T follicular helper cell (primary cell): ENCODE data around the gene EPGN.

Source experiments
- DNase-seq: peaks from one replicate; pipeline ENCODE4 v3.0.0-alpha.2; 2020; ENCODE audit warnings: low read depth
- total RNA-seq, 2 experiments: gene quantifications; one replicate each; lab custom pipeline; 2026; lab: John Stamatoyannopoulos, UW

Gene EPGN, protein sequence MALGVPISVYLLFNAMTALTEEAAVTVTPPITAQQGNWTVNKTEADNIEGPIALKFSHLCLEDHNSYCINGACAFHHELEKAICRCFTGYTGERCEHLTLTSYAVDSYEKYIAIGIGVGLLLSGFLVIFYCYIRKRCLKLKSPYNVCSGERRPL
- total RNA-seq: 0.09 to 0.12 reads per million in 2 experiments

- DNase-seq: no peak
These were observed at the start of gene EPGN for GRCh38 chr4:74308215-74308614. EPGN (plus strand) TSS chr4:74308470; CDS start chr4:74308534, 64 bp downstream.

GRCh38 chr4:74258963-74259362 is 49.3 kb upstream of the EPGN start:
- no peak for DNase-seq

DNA sequence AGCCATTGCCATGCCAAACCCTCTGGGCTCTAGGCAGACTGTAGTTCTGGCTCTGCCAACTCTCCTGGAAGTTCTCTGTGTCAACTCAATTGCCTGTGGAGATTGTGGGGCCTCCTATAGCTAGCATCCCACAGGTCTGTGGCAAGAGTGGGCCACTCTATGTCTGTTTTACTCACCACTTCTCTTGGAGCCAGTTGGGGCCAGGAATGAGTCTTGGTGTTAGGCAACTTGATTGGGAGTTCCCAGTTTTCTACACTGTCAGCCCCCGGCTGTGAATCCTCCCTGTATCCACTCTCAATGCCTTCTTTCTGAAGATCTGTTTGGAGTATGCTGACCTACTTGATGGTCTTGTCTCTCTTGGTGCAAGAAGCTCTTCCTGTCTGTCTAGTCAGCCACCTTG is 48.2 kb upstream of the EPGN start:
- DNase-seq: no peak

GRCh38 chr4:74262522-74262921 is 45.7 kb upstream of the EPGN start:
- DNase-seq: no peak

GRCh38 chr4:74263551-74263950 is 44.7 kb upstream of the EPGN start:
- no peak for DNase-seq

DNA sequence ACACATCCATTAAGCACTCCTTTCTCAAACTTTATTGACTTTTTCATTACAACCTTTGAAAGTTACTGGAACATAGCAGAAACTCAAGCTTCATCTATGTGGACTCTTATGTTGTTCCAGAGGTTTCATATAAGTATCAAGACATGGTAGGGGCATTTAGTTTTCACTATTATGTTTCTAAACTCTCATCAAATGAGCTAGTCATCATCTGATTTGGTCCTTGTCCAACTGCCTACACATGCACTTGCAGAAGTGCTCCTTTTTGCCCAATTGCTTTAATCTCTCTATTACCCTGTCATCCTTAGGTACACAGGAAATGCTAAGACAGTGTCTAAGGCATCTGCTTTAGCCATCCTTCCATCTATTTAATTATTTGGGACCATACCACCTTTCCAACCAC is 42.2 kb upstream of the EPGN start:
- no peak for DNase-seq

DNA sequence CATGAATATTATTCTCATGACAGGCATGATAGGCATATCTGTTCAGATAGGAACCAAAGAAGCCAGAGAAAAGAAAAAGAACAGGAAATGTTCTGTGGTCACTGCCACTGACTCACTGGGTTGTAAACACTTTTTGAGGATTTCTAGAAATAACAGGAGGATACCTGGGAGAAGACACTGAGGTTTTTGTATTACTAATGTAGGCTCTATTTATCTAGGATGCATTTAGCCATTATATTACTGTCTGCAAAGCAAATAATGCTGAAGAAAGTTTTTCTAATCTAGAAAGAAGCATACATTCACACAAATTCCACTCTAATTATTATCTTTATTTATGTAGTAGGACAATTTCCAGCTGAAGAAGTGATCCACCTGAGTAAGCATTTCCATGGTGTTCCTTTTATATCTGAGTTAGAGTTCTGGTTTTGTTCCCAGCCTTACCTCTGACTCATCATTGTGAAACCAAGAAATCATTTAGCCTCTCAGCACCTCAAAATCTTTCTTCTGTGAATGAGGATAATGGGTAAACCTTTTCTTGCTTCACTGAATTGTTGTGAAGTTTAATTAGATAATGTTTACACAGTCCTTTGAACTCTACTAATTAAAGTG is 40.2 kb upstream of the EPGN start:
- DNase-seq: no peak

DNA sequence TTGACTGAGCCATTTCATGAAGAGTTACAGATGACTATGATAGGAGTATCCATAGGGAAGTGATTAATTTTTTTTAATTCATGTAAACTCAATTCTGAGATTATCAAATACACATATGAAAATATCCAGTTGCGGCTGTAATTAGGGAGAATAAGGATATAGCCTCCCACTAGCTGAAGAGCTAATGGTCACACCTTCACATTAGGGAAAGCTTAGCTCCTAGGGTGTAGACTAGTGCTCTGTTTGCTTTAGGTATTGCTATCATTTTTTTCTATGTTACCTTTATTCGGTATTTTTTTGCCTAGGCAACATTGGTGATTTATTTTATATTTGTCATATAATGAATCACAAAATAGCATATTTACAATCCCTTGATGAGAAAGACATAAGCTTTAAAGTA is 39.6 kb upstream of the EPGN start:
- DNase-seq: no peak

DNA sequence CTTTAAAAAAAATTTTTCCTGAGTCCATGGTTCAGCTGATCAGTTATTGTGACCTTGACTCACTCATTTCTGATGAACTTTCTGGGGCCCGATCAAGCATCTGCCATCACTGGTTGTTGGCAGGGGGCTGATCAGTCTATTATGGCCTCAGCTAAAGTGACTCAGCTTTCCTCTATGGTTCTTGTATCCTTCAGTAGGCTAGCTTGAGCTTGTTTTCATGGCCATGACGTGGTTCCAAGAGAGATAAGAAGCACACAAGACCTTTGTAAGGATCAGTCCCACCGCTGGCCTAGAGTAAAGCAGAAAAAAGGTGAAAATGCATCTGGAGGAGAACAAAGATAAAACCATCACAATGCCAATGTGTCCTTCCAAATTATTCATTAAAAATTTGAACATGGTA is 29.8 kb upstream of the EPGN start:
- DNase-seq: no peak

- DNase-seq: no peak
These were observed 28.6 kb upstream of the EPGN start for GRCh38 chr4:74279716-74280115.

- DNase-seq: no peak
These were observed 25.3 kb upstream of the EPGN start for GRCh38 chr4:74282926-74283325.

- no peak for DNase-seq
These were observed 24.7 kb upstream of the EPGN start for GRCh38 chr4:74283614-74284013.

- DNase-seq: no peak
These were observed 24.2 kb upstream of the EPGN start for GRCh38 chr4:74284053-74284452.

- no peak for DNase-seq
These were observed 21.1 kb upstream of the EPGN start for GRCh38 chr4:74287164-74287563.

- DNase-seq: no peak
These were observed 20.5 kb upstream of the EPGN start for GRCh38 chr4:74287791-74288190.

- no peak for DNase-seq
These were observed 16.8 kb upstream of the EPGN start for GRCh38 chr4:74291471-74291870.

- DNase-seq: no peak
These were observed 16.0 kb upstream of the EPGN start for GRCh38 chr4:74292111-74292870.

- DNase-seq: no peak
These were observed 14.7 kb upstream of the EPGN start for GRCh38 chr4:74293558-74293957.

DNA sequence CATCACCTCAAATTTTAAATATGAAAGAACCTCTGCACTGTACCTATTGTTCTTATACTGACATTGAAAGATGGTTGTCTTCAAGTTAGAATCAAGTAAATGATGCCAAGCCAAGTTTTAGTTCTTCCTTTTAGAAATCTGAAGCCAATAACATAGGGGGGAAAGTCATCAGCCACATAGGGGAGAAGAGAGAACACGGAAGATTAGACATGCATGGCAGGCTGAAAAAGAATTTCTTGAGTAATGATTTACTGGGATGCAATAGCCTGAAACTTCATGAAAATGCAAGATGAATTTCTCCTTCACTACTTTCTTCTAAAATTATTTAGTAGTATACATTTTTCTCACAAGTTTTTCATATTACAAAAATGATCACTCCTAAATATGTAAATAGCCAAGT is 13.6 kb upstream of the EPGN start:
- no peak for DNase-seq

DNA sequence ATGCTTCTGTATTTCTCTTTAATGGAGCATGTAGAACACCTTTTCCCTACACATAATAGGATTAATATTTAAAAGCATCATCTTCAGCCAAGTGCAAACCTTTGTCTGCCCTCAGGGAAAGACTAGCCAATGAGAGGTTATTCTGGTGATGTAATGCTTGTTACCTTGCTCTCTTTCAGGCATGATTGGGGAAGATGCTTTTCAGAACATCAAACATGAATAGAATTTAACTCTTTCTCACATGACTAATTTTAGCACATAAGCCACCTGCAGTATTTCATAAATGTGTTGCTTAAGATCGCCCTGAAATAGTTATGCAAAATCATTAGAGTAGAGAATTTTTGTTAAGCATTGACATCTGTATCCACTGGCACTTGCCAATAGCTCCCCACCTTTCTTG is 10.7 kb upstream of the EPGN start:
- DNase-seq: no peak

DNA sequence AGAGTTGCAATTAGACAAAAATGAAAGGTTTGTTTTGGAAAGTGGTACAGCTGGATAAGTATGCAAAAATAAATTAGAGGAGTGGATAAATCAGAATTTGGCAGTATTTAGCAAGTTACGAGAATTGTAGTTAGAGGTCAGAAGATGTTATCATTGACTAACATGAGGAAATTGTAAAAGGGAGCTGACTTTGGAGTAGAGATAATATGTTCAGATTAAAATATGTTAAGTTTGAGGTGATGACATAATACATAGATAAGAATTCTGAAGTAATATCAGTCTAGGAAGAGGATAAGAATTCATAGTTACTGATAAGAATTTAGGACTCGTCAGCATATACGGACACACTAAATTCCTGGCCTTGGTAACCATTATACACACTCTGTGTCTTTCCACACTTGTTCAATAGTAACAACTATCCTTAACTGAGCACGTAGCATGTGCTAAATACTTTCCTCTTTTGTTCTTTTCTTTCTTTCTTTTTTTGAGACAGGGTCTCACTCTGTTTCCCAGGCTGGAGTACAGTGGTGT is 4.1 kb upstream of the EPGN start:
- no peak for DNase-seq

DNA sequence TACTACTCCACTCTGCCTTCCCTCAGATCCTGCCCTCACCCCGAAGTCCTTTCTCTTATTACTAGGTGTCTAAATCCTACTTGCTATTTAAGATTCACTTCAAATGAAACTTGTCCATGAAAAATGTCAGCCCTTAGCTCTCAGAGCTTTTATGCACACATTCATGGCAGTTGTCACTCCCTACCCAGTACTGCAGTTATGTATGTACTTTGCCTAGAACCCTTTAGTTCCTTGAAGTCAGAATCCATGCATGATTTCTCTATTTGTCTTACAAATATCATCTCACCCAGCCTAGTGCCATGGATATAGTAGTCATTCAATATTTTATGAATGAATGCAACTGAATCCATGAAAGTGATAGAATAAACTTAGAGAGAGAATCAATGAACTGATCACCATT is 3.3 kb upstream of the EPGN start:
- no peak for DNase-seq

DNA sequence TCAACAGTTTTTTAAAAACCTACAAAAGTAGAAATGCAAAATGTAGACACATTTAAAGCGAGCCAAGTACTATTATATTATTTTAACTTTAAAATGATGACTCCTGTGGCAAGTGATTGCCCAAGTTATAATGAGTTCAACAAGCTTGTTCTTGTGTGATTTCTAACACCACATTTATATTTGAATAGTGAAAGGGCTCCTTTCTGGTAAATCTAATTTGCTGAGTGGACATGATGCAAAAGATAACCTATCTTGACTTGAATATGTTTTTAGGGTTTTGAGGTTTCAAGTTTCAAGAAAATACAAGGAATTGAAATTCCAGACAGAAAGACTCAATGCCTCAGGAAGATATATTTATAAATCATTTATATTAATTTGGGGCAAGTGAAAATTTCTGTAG is 1.1 kb upstream of the EPGN start:
- DNase-seq: no peak
